ENCODE measurements around the gene MPV17L2.
"Not testable (repeated sequence)": the region's sequence is repeated elsewhere in the genome, so short reads cannot be mapped to it uniquely, and the experiment has no call there.

Gene MPV17L2

DNA sequence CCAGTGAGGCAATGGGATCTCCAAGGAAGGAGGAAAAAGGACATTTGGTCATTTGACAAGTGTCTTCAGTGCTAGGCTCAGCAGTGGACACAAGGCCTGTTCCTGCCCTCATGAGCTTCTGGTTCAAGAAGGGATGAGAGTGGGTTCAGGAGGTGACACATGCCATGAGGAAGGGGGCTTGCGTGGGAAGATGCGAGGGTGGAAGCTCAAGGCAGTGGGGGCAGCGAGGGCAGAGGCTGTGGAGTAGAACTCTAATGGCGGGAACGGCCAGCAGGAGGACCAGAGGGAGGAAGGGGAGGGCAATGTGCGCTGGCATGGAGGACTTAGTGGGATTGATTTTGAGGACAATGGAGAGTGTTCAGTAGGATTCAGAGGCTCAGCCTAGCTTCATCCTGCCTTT, 36.8 kb upstream of the MPV17L2 start:
- Histone ChIP-seq H3K9ac (ENCODE audit: low read depth, low read length) (no peak overlapping the region), H3K36me3 (ENCODE audit: insufficient read depth, low read length) (no peaks in the 10 kb centered on the region), H3K9me3 (ENCODE audit: control insufficient read depth, insufficient read depth, low read length) (no peaks in the 10 kb centered on the region), H3K4me1 (ENCODE audit: insufficient read depth, low read length) (peaks cover 12% of the 10 kb centered on the region; the same call in 1 of the 2 replicates)

DNA sequence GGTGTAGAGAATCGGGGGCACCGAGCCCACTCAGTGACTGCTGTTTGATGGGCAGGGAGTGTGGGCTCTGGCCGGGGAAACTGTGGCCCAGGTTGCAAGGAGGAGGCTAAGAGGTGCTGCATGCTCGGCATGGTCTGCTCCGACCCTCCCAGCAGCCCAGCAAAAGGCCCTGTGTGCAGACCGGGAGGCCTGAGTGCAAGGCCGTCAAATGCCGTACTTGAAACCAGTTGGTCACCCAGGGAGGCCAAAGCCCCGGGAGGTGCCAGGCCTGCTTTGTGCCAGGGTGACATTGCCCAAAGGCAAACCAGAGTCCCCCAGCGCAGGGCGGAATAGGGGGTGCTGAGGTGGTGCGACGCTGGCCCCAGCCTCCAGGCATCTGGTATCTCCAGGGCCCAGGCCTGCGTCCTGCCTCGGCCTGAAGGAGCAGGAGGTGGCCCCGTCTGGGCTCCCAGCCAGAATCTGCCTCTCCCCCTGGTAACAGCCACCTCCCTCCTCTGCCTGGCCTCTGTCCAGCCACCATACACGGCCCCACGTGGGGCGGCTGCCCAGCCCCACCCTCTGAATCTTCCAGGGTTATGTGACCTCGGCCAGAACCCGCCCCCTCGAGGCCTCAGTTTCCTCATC, 36.1 kb upstream of the MPV17L2 start:
- no peaks in the 10 kb centered on the region for H3K36me3 ChIP-seq (ENCODE audit: insufficient read depth, low read length)
- no peak overlapping the region for H3K9ac ChIP-seq (ENCODE audit: low read depth, low read length)
- no peaks in the 10 kb centered on the region for H3K9me3 ChIP-seq (ENCODE audit: control insufficient read depth, insufficient read depth, low read length)
- H3K4me1 ChIP-seq (ENCODE audit: insufficient read depth, low read length), result peaks cover 8% of the 10 kb centered on the region; the same call in 1 of the 2 replicates

DNA sequence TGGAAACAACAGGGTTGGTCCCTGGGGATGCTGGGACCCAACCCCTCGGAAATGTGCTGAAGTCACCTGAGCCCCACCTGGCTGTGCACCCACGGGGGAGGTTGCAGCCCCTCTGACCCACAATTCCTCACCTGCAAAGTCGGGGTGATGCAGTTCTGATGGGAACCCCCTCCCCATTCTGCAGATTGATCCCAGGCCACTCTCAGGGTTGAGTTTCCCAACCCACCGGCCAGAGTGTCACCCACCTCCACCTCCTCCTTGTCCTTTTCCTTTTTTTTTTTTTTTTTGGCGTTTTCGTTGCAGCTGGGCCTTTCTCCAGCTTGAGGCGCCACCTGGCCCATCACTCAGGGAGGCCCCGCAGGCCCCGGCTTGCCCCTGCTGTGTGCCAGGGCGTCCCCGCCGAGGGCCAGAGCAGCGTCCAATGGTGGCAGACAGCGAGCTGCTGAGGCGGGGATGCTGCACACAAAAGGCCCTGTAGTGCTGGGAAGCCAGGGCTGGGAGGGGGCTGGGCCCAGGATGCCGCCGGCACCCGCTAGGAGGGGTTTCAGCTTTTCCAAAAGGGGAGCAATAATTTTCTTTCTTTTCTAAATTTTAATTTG, 35.5 kb upstream of the MPV17L2 start:
- Histone ChIP-seq H3K9ac (ENCODE audit: low read depth, low read length) (no peak overlapping the region), H3K9me3 (ENCODE audit: control insufficient read depth, insufficient read depth, low read length) (no peaks in the 10 kb centered on the region), H3K4me1 (ENCODE audit: insufficient read depth, low read length) (peaks cover 8% of the 10 kb centered on the region; the same call in 1 of the 2 replicates), H3K36me3 (ENCODE audit: insufficient read depth, low read length) (no peaks in the 10 kb centered on the region)

DNA sequence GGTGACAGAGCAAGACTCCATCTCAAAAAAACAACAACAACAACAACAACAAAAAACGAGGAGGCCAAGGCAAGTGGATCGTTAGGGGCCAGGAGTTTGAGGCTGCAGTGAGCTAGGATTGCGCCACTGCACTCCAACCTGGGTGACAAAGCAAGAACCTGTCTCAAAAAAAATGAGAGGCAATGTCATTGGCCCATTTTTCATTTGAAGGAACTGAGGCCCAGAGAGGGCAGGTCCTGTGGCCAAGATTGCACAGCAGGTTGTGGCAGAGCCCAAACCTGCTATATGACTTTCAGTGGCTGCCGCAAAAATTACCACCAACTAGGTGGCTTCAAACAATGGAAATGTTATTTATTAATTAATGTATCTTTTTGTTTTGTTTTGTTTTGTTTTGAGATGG, 34.6 kb upstream of the MPV17L2 start:
- Histone ChIP-seq H3K4me1 (ENCODE audit: insufficient read depth, low read length) (peaks cover 8% of the 10 kb centered on the region; the same call in 1 of the 2 replicates), H3K9ac (ENCODE audit: low read depth, low read length) (no peak overlapping the region), H3K9me3 (ENCODE audit: control insufficient read depth, insufficient read depth, low read length) (no peaks in the 10 kb centered on the region), H3K36me3 (ENCODE audit: insufficient read depth, low read length) (no peaks in the 10 kb centered on the region)

DNA sequence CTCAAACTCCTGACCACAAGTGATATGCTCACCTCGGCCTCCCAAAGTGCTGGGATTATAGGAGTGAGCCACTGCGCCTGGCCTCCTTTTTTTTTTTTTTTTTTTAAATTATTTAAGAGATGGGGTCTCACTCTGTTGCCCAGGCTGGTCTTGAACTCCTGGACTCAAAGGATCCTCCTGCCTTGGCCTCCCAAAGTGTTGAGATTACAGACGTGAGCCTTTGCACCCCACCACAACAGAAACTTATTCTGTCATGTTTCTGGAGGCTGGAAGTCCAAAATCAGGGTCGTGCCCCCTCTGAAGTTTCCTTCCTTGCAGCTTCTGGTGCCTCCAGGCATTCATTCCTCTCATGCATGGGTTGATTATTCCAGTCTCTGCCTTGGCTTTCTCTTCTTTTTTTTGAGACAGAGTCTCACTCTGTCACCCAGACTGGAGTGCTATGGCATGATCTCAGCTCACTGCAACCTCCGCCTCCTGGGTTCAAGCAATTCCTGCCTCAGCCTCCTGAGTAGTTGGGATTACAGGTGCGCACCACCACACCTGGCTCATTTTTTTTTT, 33.9 kb upstream of the MPV17L2 start:
- not testable (repeated sequence) for H3K9me3 ChIP-seq (ENCODE audit: control insufficient read depth, insufficient read depth, low read length); H3K36me3 ChIP-seq (ENCODE audit: insufficient read depth, low read length); H3K9ac ChIP-seq (ENCODE audit: low read depth, low read length); H3K4me1 ChIP-seq (ENCODE audit: insufficient read depth, low read length)

DNA sequence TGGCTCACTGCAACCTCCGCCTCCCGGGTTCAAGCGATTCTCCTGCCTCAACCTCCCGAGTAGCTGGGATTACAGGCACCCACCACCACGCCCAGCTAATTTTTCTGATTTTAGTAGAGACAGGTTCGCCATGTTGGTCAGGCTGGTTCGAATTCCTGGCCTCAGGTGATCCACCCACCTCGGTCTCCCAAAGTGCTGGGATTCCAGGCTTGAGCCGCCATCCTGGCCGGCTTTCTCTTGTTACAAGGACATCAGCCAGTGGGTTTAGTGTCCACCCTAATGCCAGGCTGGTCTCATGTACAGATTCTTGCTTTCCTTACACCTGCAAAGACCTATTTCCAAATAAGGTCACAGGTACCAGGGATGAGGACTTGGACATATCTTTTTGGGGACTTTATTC, 33.2 kb upstream of the MPV17L2 start:
- no peak overlapping the region for H3K9ac ChIP-seq (ENCODE audit: low read depth, low read length)
- no peaks in the 10 kb centered on the region for H3K9me3 ChIP-seq (ENCODE audit: control insufficient read depth, insufficient read depth, low read length)
- H3K36me3 ChIP-seq (ENCODE audit: insufficient read depth, low read length), result no peaks in the 10 kb centered on the region
- H3K4me1 ChIP-seq (ENCODE audit: insufficient read depth, low read length), result peaks cover 8% of the 10 kb centered on the region; the same call in 1 of the 2 replicates

DNA sequence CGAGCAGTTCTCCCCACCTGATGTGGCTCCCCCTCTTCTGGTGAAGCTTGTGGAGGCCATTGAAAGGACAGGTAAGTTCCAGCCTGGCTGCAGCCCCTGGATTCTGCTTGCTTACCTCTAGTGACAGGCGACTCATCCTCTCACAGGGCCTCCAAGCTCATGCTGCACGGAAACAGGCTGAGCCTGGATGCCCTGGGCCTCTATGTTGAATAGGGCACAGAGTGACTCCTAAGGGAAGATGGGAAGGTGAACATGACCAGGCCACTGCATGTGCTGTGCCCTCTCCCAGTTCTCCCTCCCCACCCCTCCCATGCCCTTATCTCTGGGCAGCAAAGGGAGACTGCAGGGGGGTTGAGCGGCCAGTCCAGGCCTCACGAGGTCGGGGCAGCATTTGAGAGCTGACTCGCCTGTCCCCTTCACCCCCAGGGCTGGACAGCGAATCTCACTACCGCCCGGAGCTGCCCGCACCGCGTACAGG, 32.5 kb upstream of the MPV17L2 start:
- H3K9me3 ChIP-seq (ENCODE audit: control insufficient read depth, insufficient read depth, low read length), result no peaks in the 10 kb centered on the region
- peak overlapping the region; percentile 33; the same call in 1 of the 2 replicates for H3K9ac ChIP-seq (ENCODE audit: low read depth, low read length)
- peaks cover 8% of the 10 kb centered on the region; the same call in 1 of the 2 replicates for H3K4me1 ChIP-seq (ENCODE audit: insufficient read depth, low read length)
- peaks cover 2% of the 10 kb centered on the region for H3K36me3 ChIP-seq (ENCODE audit: insufficient read depth, low read length)

DNA sequence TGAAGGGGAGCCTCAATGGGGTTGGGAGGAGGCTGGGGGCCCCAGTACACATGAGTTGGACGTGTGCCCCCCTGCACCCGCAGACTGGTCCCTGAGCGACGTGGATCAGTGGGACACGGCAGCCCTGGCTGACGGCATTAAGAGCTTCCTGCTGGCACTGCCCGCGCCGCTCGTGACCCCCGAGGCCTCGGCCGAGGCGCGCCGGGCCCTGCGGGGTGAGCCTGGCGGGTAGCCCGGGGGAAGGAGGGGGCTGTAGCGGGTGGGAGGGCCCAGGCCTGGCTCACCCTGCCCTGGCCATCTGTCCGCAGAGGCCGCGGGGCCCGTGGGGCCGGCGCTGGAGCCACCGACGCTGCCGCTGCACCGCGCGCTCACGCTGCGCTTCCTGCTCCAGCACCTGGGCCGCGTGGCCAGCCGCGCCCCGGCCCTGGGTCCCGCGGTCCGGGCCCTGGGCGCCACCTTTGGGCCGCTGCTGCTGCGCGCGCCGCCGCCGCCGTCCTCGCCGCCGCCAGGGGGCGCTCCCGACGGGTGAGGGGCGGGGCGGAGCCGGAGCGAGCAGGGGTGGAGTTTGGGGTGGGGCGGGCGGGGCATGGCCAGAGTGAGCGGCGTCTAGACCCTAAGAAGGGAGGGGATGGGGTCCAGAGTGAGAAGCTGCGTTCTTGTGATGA, 31.9 kb upstream of the MPV17L2 start:
- peak overlapping the region; percentile 33 for H3K9ac ChIP-seq (ENCODE audit: low read depth, low read length)
- H3K4me1 ChIP-seq (ENCODE audit: insufficient read depth, low read length), result peaks cover 8% of the 10 kb centered on the region; the same call in 1 of the 2 replicates
- H3K36me3 ChIP-seq (ENCODE audit: insufficient read depth, low read length), result peaks cover 5% of the 10 kb centered on the region
- no peaks in the 10 kb centered on the region for H3K9me3 ChIP-seq (ENCODE audit: control insufficient read depth, insufficient read depth, low read length)

DNA sequence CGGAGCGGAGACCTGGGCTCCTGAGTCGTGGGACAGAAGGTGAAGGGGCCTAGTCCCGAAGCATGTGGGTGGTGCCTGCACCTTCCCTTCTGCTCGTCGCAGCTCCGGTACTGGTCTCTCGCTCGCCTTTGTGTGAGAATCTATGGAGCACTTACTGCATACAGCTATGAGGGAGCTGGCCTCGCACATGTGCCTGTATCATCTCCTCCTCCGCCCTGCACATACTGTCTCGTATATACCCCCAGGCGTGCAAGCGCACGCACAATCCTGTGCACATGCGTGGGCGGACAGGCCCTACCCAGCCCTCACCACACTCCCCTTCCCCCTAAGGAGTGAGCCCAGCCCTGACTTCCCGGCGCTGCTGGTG, 31.4 kb upstream of the MPV17L2 start:
- Histone ChIP-seq H3K36me3 (ENCODE audit: insufficient read depth, low read length) (peaks cover 5% of the 10 kb centered on the region), H3K9ac (ENCODE audit: low read depth, low read length) (peak overlapping the region; percentile 16; the same call in 1 of the 2 replicates), H3K4me1 (ENCODE audit: insufficient read depth, low read length) (peaks cover 8% of the 10 kb centered on the region; the same call in 1 of the 2 replicates), H3K9me3 (ENCODE audit: control insufficient read depth, insufficient read depth, low read length) (no peaks in the 10 kb centered on the region)

DNA sequence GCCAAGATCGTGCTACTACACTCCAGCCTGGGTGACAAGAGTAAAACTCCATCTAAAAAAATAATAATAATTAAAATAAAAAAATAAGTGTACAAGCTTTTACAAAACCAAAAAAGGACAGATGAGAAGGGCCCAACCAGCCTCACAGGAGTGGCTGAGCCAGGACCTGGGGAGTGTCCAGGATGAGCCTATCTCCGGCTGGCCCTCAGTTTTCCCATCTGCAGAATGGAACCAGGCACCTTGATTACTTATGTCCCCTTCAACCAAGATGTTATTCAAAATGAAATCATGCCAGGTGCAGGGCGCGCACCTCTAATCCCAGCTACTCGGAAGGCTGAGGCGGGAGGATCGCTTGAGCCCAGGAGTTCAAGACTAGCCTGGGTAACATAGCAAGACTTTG, 28.9 kb upstream of the MPV17L2 start:
- H3K9ac ChIP-seq (ENCODE audit: low read depth, low read length), result no peak overlapping the region
- peaks cover 5% of the 10 kb centered on the region for H3K36me3 ChIP-seq (ENCODE audit: insufficient read depth, low read length)
- no peaks in the 10 kb centered on the region; the same call in 1 of the 2 replicates for H3K4me1 ChIP-seq (ENCODE audit: insufficient read depth, low read length)
- no peaks in the 10 kb centered on the region for H3K9me3 ChIP-seq (ENCODE audit: control insufficient read depth, insufficient read depth, low read length)

DNA sequence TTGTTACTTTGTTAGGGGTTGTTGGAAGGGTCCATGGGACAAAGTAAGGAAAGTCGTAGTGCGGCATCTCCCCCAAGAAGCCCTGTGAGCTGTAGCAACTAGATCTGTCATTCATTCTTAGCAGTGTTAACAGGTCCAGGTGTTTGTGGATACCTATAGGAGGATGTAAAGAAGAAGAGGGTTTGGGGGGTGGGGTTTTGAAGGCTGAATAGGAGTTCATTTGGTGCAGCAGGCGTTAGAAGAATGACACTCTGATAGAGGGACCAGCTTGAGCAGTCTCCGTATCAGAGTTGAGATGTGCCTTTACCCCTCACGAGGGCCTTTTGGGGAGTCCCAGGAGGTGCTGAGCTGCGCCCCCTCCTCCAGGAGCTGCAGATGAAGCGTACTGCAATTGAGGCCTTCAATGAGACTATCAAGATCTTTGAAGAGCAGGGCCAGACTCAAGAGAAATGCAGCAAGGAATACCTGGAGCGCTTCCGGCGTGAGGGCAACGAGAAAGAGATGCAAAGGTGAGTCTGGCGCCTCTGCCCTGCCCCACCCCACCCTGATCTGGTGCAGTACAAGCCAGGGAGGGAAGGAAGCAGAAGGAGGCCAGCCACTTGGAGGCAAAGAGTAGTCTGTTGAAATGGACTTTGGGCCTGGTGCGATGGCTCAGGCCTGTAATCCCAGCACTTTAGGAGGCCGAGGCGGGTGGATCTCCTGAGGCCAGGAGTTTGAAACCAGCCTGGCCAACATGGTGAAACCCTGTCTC, 27.0 kb upstream of the MPV17L2 start:
- H3K36me3 ChIP-seq (ENCODE audit: insufficient read depth, low read length), result peaks cover 5% of the 10 kb centered on the region
- H3K9me3 ChIP-seq (ENCODE audit: control insufficient read depth, insufficient read depth, low read length), result no peaks in the 10 kb centered on the region
- no peaks in the 10 kb centered on the region; the same call in 1 of the 2 replicates for H3K4me1 ChIP-seq (ENCODE audit: insufficient read depth, low read length)
- no peak overlapping the region for H3K9ac ChIP-seq (ENCODE audit: low read depth, low read length)

DNA sequence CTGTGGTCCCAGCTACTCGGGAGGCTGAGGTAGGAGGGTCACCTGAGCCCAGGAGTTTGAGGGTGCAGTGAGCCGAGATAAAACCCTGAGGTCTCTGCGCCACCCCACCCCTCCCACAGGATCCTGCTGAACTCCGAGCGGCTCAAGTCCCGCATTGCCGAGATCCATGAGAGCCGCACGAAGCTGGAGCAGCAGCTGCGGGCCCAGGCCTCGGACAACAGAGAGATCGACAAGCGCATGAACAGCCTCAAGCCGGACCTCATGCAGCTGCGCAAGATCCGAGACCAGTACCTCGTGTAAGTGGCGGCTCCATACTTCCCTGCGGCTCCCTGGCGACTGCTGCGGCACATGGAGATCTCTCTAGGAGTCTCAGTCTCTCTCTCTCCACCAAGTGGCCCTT, 26.0 kb upstream of the MPV17L2 start:
- Histone ChIP-seq H3K4me1 (ENCODE audit: insufficient read depth, low read length) (no peaks in the 10 kb centered on the region), H3K36me3 (ENCODE audit: insufficient read depth, low read length) (peaks cover 5% of the 10 kb centered on the region), H3K9ac (ENCODE audit: low read depth, low read length) (no peak overlapping the region), H3K9me3 (ENCODE audit: control insufficient read depth, insufficient read depth, low read length) (no peaks in the 10 kb centered on the region)

DNA sequence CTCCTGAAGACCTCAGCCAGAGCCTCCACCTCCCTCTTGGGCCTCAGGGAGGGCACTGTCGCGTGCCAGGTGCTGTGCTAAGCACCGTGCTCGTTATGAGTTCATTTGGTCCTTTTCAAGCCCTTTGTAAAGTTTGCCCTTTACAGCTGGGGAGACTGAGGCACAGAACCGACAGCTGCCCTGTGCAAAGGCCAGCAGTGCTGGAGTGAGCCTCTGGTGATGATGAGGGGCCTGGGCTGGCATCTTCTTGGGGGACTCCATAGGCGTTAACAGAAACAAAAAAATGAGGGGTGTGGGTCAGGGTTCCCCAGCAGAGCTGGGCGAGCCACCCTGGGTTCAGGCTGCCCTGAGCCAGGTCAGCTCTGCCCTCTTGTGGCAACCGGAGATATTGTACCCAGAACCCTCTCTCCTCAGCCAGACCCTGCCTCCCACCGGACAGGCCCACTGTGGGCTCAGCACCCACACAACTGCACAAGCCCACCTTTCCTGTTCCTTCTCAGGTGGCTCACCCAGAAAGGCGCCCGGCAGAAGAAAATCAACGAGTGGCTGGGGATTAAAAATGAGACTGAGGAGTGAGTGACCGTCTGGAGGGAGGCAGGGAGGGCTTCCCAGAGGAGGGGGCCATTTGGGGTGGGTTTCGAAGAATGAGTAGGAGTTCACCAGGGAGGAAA, 24.9 kb upstream of the MPV17L2 start:
- Histone ChIP-seq H3K4me1 (ENCODE audit: insufficient read depth, low read length) (no peaks in the 10 kb centered on the region), H3K9me3 (ENCODE audit: control insufficient read depth, insufficient read depth, low read length) (no peaks in the 10 kb centered on the region), H3K9ac (ENCODE audit: low read depth, low read length) (no peak overlapping the region), H3K36me3 (ENCODE audit: insufficient read depth, low read length) (peaks cover 5% of the 10 kb centered on the region)

All from ES-I3 (cell line).